Activated CD8-positive, alpha-beta memory T cell treated with anti-CD3 and anti-CD28 coated beads, Interleukin-2, amount 50 U/mL, for 1 hour (primary cell): Measurements from ENCODE around the gene NACAD.
"Not testable (repeated sequence)": the region's sequence is repeated elsewhere in the genome, so short reads cannot be mapped to it uniquely, and the experiment has no call there.

Source experiments
- DNase-seq: peaks from one replicate; pipeline ENCODE4 v3.0.0-alpha.2; 2020; ENCODE audit errors: extremely low read depth

NACAD gene

DNA sequence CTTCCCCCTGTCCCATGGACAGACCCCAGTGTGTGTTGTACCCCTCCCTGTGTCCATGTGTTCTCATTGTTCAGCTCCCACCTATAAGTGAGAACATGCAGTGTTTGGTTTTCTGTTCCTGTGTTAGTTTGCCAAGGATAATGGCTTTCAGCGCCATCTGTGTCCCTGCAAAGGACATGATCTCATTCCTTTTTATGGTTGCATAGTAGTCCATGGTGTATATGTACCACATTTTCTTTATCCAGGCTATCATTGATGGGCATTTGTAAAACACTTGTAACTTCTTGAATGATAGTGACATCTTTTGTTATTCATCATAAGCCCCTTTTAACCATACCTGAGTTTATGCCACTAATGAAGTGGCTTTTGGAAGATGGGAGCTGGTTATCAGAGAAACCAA, 25.5 kb upstream of the NACAD start:
- not testable (repeated sequence) for DNase-seq

DNA sequence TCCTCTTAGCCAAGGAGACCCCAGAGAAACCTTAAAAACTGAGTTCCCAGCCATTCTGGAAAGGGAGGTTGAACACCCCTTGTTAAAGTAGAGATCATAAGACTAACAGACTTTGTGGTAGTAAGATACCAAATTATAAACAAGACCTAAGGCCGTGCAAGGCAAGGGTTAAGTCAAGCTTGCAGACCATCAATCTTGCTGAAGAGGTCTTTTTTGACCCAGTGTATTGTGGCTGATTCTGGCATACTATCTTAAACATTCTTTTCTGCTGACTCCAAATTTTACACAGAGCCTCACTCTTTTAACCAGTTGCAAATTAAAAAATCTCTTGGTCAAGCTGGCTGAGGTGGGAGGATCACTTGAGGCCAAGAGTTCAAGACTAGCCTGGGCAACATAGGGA, 23.9 kb upstream of the NACAD start:
- DNase-seq, result no peak

DNA sequence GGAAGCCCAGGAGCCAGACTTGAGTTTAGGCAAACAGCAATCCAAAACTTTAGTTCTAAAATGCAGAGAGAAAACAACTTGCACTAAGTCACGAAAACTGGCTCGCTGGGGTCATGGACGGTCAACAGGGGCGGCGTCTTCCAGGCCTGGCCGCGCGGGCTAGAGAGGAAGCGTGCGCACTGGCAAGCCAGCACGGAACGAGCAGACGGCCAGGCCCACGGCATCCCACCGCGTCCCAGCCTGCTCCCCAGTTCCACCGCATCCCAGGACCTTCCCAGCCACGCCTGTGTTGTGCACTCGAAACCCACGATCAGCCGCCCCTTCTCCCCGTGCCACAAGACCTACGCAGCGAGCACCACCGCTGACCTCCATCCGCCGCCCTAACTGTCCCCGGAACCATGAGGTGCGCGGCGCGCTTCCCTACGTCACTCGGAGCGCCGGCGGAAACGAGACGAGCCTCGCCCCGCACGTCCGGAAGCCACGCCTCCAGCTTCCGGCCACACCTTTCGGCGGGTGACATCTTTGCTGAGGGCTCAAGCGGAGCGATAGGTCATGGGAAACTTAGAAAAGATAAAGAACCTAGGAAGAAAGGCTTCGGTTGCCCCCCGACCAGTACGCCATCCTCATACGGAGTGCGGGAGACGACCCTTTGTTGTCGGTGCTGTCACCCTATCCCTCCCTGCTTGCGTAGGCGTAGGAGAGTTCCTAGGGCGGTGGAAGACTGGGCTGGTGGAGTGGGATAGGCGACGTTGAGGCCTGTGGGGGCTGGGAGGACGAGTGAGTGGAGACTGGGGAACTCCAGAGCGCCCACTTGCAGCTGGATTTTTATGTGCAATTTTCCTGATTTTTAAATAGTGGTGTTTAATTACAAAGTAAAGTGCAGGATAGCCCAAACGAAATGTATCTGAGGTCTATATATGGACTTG, 22.8 kb upstream of the NACAD start, which contains the start of gene TBRG4:
Gene TBRG4, minus strand, starts transcription at position 400 of the 926 bp plus-strand sequence. CDS start 2,460 bp downstream, outside the sequence.
- peak; percentile 85 for DNase-seq

DNA sequence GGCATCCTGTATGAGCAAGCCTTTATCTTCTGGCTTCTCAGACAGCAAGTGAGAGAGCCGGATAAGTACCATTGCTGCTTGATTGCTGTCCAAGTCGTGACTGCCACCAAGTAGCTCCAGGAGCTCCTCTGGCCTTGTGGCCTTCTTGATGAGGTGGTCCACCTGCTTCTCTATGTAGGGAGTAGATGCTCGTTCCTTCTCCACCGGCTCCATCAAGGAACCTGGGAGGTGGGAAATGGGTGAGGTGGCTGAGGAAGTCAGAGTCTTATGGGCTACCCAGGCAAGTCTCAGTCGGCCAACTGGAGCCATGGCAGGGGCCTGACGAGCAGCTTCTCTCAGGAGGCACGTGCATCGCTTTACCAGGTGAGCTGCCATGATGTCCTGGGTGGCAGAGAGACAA, 20.1 kb upstream of the NACAD start:
- DNase-seq, result no peak

DNA sequence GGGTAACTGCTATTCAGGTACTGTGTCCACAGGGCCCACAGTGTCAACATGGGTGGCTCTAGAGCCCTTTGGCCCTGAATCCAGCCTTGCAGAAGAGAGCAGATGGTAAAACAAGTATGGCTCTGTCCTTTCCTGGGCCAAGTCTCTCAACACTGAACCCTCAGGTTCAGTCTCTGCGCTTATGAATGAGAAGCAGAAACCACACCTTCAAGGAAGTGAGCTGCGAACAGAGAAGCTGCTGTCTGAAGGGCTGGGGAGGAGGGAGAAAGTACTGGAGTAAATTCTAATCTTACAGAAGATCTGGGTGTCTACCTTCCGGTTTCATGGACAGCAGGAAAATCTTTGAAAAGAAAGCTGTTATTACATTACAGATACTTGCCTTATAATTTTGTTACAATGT, 18.6 kb upstream of the NACAD start:
- DNase-seq, result no peak

DNA sequence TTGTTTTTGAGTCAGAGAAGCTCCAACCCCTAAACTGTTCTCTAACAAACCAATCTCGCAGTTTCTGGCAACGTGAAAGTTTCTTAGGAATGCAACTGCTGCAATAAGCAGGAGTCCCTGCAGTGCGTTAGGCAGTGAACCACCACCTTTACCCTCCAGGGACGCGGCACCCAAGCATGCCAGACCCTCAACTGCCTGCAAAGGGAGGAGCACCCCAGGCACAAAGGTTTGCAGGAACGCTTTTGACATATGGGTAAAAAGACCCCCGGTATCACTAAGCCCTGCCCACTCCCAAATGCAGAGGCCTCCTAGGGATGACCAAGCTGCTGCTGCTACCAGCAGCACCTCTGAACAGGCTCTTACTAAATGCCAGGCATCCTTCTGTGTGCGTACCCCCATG, 18.1 kb upstream of the NACAD start:
- DNase-seq, result no peak

DNA sequence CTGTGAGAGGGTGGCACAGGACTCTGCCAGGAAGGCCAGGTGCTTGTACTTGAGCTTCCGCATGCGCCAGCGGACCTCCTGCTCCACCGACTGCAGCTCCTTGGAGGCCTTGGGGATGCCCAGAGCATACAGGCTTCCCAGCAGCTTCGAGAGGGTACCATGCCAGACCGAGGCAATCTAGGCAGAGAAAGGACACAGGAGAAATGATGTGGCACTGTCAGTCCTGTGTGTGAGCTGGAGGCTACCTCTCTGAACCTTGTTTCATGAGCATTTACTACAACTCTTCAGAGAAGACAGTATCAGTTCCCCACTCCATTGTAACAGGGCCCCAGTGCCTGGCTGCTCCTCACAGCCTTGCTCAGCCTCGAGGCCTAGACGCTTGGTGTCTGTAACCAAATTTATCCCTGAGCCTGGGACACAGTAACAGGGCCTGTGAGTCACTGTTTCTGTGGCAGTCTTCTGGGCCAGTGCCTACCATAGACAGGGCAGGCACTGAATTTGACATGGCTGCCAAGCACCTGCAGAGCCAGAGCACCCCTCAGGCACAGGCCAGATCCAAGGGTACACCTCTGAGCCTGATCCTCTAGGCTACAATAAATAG, 16.9 kb upstream of the NACAD start:
- DNase-seq, result no peak

DNA sequence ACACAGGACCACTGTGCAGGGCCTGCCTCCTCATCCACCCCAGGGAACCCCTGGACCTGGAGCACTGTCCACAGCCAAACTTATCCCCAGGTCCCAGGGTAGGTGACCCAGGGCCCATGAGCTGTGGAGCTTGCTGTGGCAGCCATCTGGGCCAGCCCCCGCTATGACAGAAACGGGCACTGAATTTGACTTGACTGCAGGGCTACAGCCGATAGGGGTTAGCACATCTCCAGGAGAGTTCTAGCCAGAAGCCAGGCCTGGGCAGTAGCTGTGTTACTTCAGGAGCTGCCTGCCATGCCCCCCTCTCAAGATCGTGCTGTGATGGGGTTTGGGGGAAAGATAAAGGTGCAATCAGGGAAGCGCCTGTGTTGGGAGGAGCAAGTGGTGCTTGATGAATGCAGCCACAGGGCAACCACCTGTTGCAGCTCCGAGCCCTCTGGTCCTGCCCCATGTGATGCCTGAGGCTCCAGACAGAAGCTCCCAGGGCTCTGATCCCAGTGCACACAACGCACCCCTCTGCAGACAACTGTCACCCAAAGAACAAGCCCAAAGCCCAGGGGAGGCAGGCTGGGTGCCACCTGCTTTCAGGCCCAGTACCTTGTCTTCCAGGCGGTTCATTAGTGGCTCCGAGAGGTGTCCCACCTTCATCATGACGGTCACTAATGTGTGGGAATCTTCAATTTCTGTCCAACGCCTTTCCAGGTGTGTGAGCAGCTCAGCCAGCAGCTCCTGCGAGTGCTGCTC, 16.2 kb upstream of the NACAD start:
- DNase-seq, result no peak

DNA sequence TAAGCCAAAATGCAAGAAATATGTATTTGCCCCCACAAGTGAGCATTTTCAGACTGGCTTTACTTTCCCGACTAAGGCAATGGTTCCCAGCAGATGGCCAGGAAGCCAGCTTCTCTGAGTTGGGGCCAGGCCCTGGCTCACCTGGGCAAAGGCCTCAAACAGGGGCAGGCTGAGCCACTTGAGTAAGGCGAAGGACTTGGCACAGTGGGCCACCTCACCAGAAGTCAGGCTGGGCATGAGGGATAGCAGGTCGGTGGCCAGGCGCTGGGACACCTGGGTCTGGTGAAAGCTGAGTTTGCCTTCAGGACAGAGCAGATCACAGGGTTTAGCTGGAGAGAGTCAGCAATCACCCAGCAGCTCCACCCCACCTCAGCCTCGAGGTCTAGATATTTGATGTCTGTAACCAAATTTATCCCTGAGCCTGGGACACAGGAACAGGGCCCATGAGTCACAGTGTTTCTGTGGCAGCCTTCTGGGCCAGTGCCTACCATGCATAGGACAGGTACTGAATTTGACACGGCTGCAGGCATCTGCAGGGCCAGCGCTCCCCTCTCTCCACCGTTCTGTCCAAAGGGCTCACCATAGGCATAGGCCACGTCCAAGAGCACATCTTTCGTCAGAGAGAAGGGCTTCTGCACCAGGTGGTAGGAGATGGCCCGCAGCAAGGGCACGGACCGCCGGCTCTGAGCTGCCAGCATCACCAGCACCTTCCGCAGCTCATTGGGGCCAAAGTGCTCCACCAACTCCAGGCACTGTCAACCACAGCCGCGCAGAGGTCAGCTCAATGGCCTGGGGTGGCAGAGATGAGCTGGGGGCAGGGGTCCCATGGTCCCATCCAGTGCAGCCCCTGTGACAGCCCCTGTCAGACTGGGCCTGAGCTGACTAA, 15.4 kb upstream of the NACAD start:
- no peak for DNase-seq

DNA sequence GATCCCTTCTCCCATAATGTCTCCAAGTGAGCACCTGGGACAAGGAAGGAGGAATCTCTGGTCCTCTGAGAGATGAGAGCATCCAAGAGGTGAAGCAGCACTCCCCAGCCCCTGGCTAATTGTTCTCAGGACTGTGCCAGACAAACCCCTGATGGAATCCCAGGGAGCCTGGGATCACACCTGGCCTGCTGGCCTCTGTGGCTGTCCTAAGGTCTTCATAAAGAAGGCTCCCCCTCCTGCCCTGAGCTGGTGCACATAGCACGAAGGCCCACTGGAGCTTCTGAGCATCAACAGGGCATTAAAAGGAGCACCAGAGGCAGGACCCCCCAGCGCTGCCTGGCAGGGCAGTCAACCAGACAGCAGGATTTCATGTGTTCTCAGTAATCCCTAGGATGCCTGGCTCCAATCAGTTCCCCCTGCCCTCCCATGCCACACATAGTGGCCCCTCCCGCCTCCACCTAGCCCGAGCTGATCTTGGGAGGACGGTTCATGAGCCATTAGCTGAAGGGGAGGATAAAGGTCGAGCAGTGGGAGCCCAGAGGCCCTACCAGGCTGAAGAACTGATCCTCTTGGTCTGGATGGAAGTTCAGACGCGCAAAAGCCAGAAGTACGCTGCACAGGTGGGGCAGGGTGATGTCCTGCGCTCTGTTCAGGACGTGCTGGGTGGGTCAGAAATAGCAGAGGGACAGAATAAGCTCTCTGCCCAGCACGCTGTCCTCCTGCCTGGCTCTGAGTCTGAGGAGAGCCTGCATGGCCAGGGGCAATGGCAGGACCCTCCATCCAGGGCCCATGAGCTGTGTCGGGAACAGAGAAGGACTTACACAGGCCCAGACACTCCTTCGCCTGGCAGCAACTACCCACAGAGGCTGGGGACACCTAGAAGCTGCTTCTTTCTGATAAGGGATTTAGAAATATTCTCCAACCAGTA, 14.3 kb upstream of the NACAD start:
- no peak for DNase-seq

DNA sequence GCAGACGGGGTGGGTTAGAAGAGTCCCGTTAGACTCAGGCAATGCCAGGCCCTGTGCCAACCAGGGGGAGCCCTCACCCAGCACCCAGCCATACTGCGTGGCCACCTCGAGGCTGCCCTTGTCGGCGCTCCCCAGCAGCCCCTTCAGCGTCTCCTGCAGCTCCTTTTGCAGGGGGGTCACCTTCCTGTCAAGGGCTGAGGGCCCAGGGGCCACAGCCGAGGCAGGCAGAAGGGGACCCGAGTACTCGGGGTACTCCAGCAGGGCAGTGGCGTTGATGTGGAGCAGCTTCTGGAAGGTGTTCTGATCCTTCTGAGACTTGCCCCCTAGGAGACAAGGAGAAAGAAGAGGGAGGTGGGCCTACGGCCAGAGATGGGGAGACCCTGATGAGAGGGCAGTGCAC, 13.0 kb upstream of the NACAD start:
- no peak for DNase-seq

DNA sequence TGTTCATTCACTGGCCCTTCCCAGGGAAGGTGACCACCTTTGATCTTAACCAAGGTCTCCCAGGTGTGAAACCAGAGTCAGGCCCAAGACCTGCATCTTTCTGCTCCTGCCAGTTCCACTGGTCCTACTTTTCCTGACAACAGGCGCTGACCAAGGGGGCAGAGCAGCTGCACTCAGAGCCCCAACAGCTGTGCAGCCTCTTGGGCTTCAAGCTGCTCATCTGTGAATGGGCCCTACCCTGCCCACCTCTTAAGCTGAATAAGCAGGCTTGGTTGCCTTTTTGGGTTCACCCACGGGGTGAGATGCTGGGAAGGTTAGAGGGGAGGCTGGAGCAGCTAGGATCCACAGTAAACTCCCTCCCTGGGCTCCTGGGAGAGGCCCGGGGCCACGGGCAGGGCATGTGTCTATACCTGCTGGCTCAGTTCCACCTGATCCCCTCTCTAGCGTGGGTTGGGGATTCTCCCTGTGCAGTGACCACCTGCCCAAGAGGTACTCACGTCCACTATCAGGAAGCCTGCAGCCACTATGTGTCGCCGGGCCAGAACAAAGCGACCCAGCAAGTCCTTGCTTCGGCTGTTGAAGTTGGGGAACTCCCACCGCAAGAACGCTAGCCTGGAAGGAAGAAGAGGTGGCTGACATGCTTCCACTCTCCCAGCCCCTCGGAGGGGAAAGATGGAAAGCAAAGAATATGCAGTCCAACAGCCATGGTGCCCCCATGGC, 12.2 kb upstream of the NACAD start:
- no peak for DNase-seq

DNA sequence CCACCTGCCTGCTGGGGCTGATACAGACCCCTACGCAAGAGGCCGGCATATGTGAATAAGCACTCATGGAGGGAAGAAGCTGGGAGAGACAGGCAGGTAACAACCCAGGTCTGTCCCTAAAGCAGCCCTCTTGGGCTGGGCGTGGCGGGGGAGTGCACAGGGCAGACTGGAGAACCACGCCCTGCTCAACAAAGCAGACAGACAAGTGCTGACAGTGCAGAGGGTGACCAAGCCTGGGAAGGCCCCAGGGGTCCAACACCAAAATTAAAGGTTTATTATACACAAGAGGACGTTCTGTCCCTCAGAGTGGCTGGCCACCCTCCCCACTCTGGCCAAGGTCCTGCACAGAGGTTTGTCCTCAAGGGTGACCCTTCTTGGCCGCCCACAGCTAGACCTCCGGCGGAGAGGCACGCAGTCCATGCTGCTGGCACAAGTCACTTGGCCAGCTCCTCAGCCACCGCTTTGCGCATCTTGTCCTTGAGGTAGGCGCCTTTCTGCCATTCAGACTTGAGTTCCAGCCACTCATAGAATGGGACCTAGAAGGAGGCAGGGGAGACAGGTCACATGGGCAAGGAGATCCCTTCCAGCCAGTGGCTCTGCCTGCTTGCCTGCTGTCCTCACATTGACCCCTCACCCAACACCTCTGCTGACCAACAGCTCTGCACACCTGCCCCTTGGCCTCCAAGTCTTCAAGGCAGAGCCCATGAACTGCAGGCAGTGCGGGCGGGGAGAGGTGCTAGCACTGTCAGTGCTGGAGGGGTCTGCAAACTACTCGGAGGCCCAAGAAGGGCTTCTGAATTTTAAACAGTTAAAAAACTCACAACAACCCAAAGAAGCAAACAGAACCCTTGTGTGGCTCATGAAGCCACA, 11.4 kb upstream of the NACAD start:
- no peak for DNase-seq

DNA sequence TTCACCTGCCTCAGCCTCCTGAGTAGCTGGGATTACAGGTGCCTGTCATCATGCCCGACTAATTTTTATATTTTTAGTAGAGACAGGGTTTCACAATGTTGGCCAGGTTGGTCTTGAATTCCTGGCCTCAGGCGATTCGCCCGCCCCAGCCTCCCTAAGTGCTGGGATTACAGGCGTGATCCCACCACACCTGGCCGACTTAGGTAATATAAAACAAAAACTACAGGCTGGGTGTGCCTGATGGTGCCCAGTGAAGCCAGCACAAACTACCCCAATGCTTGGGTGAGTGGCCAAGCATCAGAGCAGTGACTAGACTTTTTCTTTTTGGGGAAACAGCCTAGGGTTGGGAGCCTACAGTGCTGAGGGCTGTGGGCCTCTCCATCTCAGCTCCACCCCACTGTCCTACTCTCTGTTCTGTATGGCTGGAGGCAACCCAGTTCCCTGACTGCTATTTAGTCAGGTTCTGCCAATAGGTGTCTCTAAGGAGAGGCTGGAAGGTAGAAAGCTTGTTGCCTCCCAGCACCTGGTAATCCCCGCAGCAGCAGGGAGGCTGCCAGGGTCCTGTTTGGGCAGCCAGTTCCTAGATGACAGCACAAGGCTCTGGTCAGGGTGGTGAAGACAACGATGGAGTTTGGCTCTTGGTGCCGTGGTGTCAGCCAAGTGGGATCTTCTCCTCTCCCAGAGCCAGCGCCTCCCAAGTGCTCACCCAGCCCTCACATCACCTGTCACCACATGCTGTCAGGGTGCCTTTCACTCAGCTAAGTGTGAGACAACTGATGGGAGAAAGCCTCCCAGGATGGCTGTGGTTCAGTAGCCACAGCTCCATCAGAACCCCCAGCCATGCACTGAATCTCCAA, 10.4 kb upstream of the NACAD start:
- DNase-seq, result no peak

DNA sequence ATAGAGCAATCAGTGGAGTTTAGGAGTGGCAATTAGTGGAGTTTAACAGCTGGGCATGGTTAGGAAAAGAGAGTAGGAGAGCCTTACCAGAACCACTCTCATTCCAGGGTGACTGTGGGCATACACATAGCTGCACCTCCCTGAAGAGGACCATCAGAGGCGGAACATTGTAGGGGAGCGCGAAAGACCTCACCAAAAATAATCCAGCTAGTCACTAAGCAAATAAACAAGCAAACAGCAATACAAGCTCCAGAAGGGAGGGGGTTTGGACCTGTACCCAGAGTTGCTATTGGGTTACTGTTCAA, 4.1 kb upstream of the NACAD start:
- no peak for DNase-seq

DNA sequence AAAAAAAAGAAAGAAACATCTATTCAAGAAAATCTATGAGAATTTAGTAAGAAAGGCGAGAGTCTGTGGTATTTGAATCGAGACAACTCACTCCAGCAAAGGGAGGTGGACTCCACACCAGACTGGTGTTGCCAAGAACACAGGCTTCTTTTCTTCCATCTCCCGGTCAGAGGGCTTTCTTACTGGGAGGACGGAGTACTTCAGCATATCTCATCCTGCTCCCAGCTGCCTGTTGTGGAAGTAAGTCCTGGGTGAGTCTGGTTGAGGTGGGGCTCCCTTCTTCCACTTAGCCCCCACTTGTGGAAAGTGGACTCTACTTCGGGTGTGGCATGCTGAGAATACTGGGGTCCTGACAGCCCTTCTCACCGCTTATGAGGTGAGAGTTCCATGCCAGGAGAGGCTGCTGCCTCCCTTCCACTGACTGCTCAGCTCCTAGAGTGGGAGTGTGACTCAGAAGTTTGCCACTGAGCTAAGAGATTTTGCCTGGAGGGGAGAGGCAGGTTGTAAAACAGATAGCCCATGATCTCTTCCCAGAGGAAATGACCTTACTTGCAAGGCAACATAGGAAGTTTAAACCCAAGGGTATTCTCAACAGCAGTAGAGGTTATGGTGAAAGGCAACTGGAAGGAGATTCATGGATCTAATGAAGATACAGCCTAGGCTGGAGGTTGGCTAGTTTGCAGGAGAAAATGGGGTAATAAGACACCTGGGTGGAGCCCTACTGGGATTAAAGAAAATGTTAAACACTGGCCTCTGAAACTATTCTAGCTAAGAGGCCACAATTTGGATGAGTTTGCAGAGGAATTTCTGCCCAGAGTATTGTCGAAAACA, 3.5 kb upstream of the NACAD start:
- no peak for DNase-seq

DNA sequence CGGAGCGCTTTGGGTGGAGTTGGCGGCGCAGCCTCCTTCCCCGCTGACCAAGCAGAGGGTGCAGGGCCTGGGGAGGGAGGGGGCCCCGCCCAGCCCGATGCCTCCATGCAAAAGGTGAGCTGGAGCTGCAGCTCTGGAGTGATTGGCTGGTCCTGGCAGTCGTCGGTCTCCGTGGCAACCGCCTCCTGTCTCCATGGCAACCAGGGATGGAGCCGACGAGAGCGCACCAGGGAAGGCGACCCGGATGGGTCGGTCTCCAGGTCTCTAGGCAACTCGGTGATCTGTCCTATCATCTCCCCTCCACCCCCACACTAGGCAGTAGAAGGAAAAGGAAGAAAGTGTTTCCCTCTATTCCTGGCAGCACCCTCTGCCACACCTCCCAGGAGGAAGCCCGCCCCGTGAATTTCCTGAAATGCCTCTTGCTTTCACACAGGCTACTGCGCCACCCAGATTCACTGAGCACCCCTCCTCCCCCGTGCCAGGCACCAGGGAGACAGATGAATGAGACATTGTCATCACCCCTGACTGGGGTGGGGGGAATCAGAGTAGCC, 647 bp upstream of the NACAD start:
- DNase-seq, result peak; percentile 50
